ENCODE results near the gene KCTD3. TPM values are rescaled to one million over a fixed set of nuclear protein-coding genes. Genes with fewer than 3 reads are reported as not detected.
A peak's percentile ranks its signal among the peaks of the same experiment; 100 is the strongest.

The KCTD3 gene
- total RNA-seq, 1 donor from 2014 or later, result 38.9 TPM

- no peak for DNase-seq (ENCODE audit: low read depth in 2 of 2)
Observed at GRCh38 chr1:215605011-215605621, 38.0 kb downstream of the KCTD3 start.

GRCh38 chr1:215606036-215606435 lies 38.9 kb downstream of the KCTD3 start:
- no peak for DNase-seq (ENCODE audit: low read depth in 2 of 2)

GRCh38 chr1:215606564-215607168 lies 39.6 kb downstream of the KCTD3 start:
- DNase-seq (ENCODE audit: low read depth in 2 of 2), result peak; percentile 29 to 35

- DNase-seq (ENCODE audit: low read depth in 2 of 2), result no peak
Observed at GRCh38 chr1:215607412-215607811, 40.3 kb downstream of the KCTD3 start.

GRCh38 chr1:215608646-215609045 lies 41.5 kb downstream of the KCTD3 start:
- DNase-seq (ENCODE audit: low read depth in 2 of 2), result no peak

GRCh38 chr1:215612391-215612790 lies 45.3 kb downstream of the KCTD3 start:
- peak in 1 of 2 donors; percentile 39 for DNase-seq (ENCODE audit: low read depth in 2 of 2)

- DNase-seq (ENCODE audit: low read depth in 2 of 2), result peak in 1 of 2 donors; percentile 60
Observed at GRCh38 chr1:215617979-215618378, 50.9 kb downstream of the KCTD3 start.

- DNase-seq (ENCODE audit: low read depth in 2 of 2), result no peak
Observed at GRCh38 chr1:215623162-215623561, 56.1 kb downstream of the KCTD3 start.

- no peak for DNase-seq (ENCODE audit: low read depth in 2 of 2)
Observed at GRCh38 chr1:215625949-215626348, 58.8 kb downstream of the KCTD3 start.

GRCh38 chr1:215631040-215631439 lies 63.9 kb downstream of the KCTD3 start:
- DNase-seq (ENCODE audit: low read depth in 2 of 2), result no peak

GRCh38 chr1:215631489-215631888 lies 64.4 kb downstream of the KCTD3 start:
- DNase-seq (ENCODE audit: low read depth in 2 of 2), result no peak

GRCh38 chr1:215635827-215636226 lies 68.7 kb downstream of the KCTD3 start:
- no peak for DNase-seq (ENCODE audit: low read depth in 2 of 2)

GRCh38 chr1:215636258-215636965 lies 69.3 kb downstream of the KCTD3 start:
- DNase-seq (ENCODE audit: low read depth in 2 of 2), result no peak

- DNase-seq (ENCODE audit: low read depth in 2 of 2), result no peak
Observed at GRCh38 chr1:215637041-215637573, 70.0 kb downstream of the KCTD3 start.

- DNase-seq (ENCODE audit: low read depth in 2 of 2), result no peak
Observed at GRCh38 chr1:215640429-215641148, 73.5 kb downstream of the KCTD3 start.

GRCh38 chr1:215643592-215644321 lies 76.7 kb downstream of the KCTD3 start:
- DNase-seq (ENCODE audit: low read depth in 2 of 2), result no peak

GRCh38 chr1:215645182-215645581 lies 78.1 kb downstream of the KCTD3 start:
- DNase-seq (ENCODE audit: low read depth in 2 of 2), result no peak

- no peak for DNase-seq (ENCODE audit: low read depth in 2 of 2)
Observed at GRCh38 chr1:215645861-215646260, 78.8 kb downstream of the KCTD3 start.

- no peak for DNase-seq (ENCODE audit: low read depth in 2 of 2)
Observed at GRCh38 chr1:215647738-215648137, 80.6 kb downstream of the KCTD3 start.

- no peak for DNase-seq (ENCODE audit: low read depth in 2 of 2)
Observed at GRCh38 chr1:215648957-215649356, 81.9 kb downstream of the KCTD3 start.

- no peak for DNase-seq (ENCODE audit: low read depth in 2 of 2)
Observed at GRCh38 chr1:215650446-215651149, 83.5 kb downstream of the KCTD3 start.

Data from lung microvascular endothelial cell (primary cell).